Measurements from ENCODE around the gene LST1.

GRCh38 chr6:31569861-31570536 is 16.1 kb upstream of the LST1 start:
- TF ChIP-seq, protein P1, sequence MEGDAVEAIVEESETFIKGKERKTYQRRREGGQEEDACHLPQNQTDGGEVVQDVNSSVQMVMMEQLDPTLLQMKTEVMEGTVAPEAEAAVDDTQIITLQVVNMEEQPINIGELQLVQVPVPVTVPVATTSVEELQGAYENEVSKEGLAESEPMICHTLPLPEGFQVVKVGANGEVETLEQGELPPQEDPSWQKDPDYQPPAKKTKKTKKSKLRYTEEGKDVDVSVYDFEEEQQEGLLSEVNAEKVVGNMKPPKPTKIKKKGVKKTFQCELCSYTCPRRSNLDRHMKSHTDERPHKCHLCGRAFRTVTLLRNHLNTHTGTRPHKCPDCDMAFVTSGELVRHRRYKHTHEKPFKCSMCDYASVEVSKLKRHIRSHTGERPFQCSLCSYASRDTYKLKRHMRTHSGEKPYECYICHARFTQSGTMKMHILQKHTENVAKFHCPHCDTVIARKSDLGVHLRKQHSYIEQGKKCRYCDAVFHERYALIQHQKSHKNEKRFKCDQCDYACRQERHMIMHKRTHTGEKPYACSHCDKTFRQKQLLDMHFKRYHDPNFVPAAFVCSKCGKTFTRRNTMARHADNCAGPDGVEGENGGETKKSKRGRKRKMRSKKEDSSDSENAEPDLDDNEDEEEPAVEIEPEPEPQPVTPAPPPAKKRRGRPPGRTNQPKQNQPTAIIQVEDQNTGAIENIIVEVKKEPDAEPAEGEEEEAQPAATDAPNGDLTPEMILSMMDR (conservative IDR thresholded peaks at IDR 0.05; ENCODE audit: low read depth, low read length) = no peak
- TF ChIP-seq EZH2 (IDR thresholded peaks at IDR 0.05; ENCODE audit: borderline replicate concordance, low read depth, low read length, poor library complexity, severe bottlenecking) = no peak

All from A673 (cell line).